Gastroesophageal sphincter (tissue), 4 donors: ENCODE measurements around the gene ISLR. TPM values are rescaled to one million over a fixed set of nuclear protein-coding genes. Genes with fewer than 3 reads are reported as not detected.
A peak's percentile ranks its signal among the peaks of the same experiment; 100 is the strongest.

Experiments used
- ATAC-seq: fragments of 150-250 bp; one replicate; pipeline ENCODE4 v1.9.1; 2016; ENCODE audit warnings: mild to moderate bottlenecking, moderate library complexity
- H3K27ac ChIP-seq, 4 donors: fragments of 200-600 bp; sonication (generic) in 3 of 4; 1 replicate in 3 of 4; 2 replicates in 1 of 4; pipeline ENCODE4 v1.5.1; 2016 to 2019
- H3K27me3 ChIP-seq: fragments of 200-600 bp; sonication (generic); one replicate; pipeline ENCODE4 v1.5.1; 2019
- H3K36me3 ChIP-seq, 2 donors: fragments of 200-600 bp; sonication (generic); one replicate each; pipeline ENCODE4 v1.5.1; 2019; ENCODE audit warnings: control low read depth in 1 of 2
- H3K4me1 ChIP-seq, 3 donors: fragments of 200-600 bp; sonication (generic); 1 replicate in 2 of 3; 2 replicates in 1 of 3; pipeline ENCODE4 v1.5.1; 2016 to 2019; ENCODE audit warnings: control low read depth in 2 of 3
- H3K4me3 ChIP-seq, 2 donors: fragments of 200-600 bp; sonication (generic); one replicate each; pipeline ENCODE4 v1.5.1; 2019; ENCODE audit warnings: mild to moderate bottlenecking in 1 of 2, moderate library complexity in 1 of 2
- H3K9me3 ChIP-seq, 3 donors: fragments of 200-600 bp; sonication (generic); one replicate each; pipeline ENCODE4 v1.5.1; 2017 to 2019; ENCODE audit warnings: control low read depth in 2 of 3
- EP300 ChIP-seq: sonication (generic); formaldehyde crosslinking; IDR thresholded peaks from one replicate; pipeline ENCODE4 v1.6.1; 2017; ENCODE audit warnings: antibody characterized with exemption, mild to moderate bottlenecking
- POLR2A ChIP-seq, 2 donors: fragments of 450-650 bp; IDR thresholded peaks; one replicate each; pipeline ENCODE4 v1.6.1; 2017; ENCODE audit warnings: antibody characterized with exemption in 2 of 2, mild to moderate bottlenecking in 2 of 2, moderate library complexity in 1 of 2
- POLR2AphosphoS5 ChIP-seq: sonication (generic); formaldehyde crosslinking; IDR thresholded peaks from one replicate; pipeline ENCODE4 v1.6.1; 2017; ENCODE audit warnings: antibody characterized with exemption
- WGBS, 2 donors: methylation state at CpG; one replicate each; pipeline ENCODE4 v1.1.5; 2018; ENCODE audit warnings: low coverage in 1 of 2; 5-methylcytosine and 5-hydroxymethylcytosine counted together
- total RNA-seq, 4 donors: library from RNA; depleted of rRNA; stranded (reverse); fragments of >200 nt; gene quantifications; one replicate each; pipeline ENCODE4 v1.1.0, GENCODE V29; 2016
- TF ChIP-seq, protein P1 (sequence below), 4 experiments: fragments of 200-600 bp in 2 of 4; fragments of 450-650 bp in 2 of 4; sonication (generic) in 1 of 4; IDR thresholded peaks; one replicate each; pipeline ENCODE4 v1.5.1; 2017 to 2019; ENCODE audit warnings: antibody characterized with exemption in 4 of 4, mild to moderate bottlenecking in 2 of 4, moderate library complexity in 2 of 4

The ISLR gene
- total RNA-seq, 4 donors from 2014 or later = 52.6 to 152 (median 89.5) TPM

DNA sequence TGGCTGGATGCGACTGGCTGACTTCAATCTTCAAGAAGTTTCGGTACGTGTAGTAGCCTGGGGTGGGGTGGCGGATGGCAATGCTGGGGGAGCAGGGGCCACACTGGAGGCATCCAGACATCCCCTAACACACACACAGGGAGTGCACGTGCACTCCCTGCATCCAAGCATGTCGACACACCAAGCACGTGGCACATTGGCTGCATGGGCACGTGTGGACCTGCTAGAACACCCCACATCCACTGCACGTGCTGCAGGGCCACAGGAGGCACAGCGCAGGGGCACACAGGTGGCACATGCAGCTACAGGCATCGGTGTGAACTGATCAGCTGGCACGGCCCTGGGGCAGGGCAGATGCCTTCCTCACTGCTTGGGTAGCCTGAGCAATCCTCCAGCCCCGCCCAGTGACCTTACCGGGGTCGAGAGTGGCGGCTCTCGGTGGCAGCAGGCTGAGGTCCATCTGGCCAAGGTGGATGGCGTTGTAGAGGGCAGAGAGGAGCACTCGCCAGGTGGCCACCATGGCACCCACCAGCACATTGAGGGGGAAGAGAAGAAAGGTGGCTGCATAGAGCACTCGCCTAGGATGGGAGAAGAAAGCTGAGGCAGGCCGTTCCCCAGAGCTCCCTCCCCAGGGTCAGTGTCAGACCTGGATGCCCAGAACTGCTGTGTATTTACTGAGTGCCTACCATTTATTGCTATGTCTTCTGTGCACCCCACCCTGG is 7.5 kb downstream of the ISLR start:
- H3K27me3 ChIP-seq = no peaks in the 10 kb centered on the region
- H3K9me3 ChIP-seq = no peaks in the 10 kb centered on the region
- no peak for ATAC-seq
- TF ChIP-seq POLR2A (IDR thresholded peaks at IDR 0.05) = no peak
- TF ChIP-seq, protein P1, sequence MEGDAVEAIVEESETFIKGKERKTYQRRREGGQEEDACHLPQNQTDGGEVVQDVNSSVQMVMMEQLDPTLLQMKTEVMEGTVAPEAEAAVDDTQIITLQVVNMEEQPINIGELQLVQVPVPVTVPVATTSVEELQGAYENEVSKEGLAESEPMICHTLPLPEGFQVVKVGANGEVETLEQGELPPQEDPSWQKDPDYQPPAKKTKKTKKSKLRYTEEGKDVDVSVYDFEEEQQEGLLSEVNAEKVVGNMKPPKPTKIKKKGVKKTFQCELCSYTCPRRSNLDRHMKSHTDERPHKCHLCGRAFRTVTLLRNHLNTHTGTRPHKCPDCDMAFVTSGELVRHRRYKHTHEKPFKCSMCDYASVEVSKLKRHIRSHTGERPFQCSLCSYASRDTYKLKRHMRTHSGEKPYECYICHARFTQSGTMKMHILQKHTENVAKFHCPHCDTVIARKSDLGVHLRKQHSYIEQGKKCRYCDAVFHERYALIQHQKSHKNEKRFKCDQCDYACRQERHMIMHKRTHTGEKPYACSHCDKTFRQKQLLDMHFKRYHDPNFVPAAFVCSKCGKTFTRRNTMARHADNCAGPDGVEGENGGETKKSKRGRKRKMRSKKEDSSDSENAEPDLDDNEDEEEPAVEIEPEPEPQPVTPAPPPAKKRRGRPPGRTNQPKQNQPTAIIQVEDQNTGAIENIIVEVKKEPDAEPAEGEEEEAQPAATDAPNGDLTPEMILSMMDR (IDR thresholded peaks at IDR 0.05) = no peak
- no peak for TF ChIP-seq POLR2AphosphoS5
- peaks cover 0 to 2% of the 10 kb centered on the region in 2 donors for H3K36me3 ChIP-seq
- H3K4me1 ChIP-seq = peaks cover 0 to 50% (median 35%) of the 10 kb centered on the region in 3 donors
- 94% methylated on average over 6 of the region's 21 CpGs; no CpG with 5 or more reads in 1 of the 2 donors for WGBS, 2 donors
- H3K4me3 ChIP-seq = no peak overlapping the region
- peak overlapping the region in 3 of 4 donors; percentile 56 to 63 (median 61) for H3K27ac ChIP-seq

DNA sequence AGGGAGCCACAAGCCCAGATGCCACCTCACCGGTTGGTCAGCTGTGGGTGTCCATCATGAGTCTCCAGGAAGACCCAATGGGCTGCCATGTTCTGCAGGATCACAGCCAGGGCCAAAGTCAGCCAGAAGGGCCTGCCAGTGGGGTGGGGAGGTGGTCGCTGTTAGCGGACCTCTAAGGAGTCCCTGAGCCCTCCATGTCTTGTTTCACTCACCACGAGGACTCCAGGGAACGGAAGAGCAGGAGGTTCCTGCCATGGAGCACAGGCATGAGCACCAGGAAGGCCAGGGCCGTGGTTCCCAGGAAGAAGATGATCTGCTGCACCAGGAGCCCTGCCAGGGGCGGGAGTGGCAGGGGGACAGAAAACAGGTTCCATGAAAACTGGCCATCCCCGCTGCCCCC is 8.6 kb downstream of the ISLR start:
- Histone ChIP-seq H3K27ac (no peak overlapping the region), H3K27me3 (no peaks in the 10 kb centered on the region), H3K36me3 (no peaks in the 10 kb centered on the region), H3K9me3 (no peaks in the 10 kb centered on the region), H3K4me1 (peaks cover 0 to 39% (median 30%) of the 10 kb centered on the region in 3 donors), H3K4me3 (no peak overlapping the region)
- ATAC-seq = no peak
- 88 to 95% methylated on average over 3 to 5 of the region's 8 CpGs for WGBS, 2 donors
- no peak for TF ChIP-seq POLR2AphosphoS5
- no peak for TF ChIP-seq POLR2A (IDR thresholded peaks at IDR 0.05)
- TF ChIP-seq, protein P1 (IDR thresholded peaks at IDR 0.05) = no peak
- no peak for TF ChIP-seq EP300

DNA sequence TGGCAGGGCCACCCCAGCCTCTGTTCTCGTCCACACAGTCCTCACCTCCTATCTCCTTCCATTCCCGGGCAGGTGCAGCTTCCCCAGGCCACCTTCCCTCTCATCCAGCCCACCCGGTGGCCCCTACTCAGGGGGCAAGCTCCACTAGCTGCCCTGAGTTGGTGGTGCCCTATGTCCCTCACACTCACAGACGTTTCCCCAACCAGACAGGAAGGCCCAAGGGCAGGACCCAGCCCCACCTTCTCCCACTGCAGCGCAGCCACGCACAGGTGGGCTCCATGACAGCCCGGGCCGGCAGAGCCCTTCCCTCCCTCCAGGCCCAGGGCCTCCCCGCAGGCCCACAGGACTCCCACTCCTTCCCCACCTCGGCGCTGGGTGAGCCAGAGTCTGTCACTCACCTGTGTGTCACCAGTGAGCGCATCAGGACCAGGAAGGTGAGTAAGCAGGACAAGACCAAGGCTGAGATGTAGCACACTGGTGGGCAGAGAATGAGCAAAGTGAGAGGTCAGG is 11.1 kb downstream of the ISLR start:
- TF ChIP-seq POLR2AphosphoS5 (no peak), EP300 (no peak), POLR2A (IDR thresholded peaks at IDR 0.05) (no peak)
- TF ChIP-seq, protein P1 (IDR thresholded peaks at IDR 0.05) = no peak
- Histone ChIP-seq H3K27ac (no peak overlapping the region), H3K27me3 (no peaks in the 10 kb centered on the region), H3K36me3 (no peaks in the 10 kb centered on the region), H3K4me1 (peaks cover 0 to 14% (median 11%) of the 10 kb centered on the region in 3 donors), H3K9me3 (no peaks in the 10 kb centered on the region), H3K4me3 (no peak overlapping the region)
- 100% methylated on average over 2 of the region's 12 CpGs; no CpG with 5 or more reads in 1 of the 2 donors for WGBS, 2 donors
- no peak for ATAC-seq

DNA sequence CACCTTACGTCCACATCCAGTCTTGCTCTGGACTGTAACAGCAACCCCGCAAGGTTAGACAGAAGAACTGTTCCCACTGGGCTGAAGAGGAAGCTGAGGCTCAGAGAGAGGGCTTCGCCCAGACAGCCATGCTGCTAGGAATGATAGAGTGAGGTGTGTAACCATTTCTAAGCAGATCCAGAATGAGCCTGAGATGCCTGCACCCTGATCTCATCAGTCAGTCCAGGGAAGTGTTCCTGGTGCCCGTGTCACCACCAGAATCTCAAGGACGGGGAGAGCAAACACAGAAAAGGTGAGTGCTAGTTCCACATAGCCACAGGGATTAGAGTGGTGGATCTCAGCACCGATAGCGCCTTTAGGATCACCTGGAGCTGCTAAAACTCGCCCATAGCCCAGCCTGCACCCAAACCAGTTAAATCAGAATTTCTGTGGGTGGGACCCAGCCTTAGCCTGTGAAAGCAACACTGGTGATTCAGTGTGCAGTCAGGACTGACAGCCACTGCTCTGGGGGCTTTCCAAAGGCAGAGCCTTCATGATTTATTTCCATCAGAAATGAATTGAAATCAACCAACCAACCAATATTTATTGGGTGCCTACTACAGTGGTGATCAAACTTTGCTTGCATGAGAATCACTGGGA is 12.3 kb downstream of the ISLR start:
- TF ChIP-seq EP300 (no peak), POLR2A (IDR thresholded peaks at IDR 0.05) (no peak), POLR2AphosphoS5 (no peak)
- TF ChIP-seq, protein P1 (IDR thresholded peaks at IDR 0.05) = no peak
- 0% methylated on average over 1 of the region's 8 CpGs; no CpG with 5 or more reads in 1 of the 2 donors for WGBS, 2 donors
- no peak overlapping the region for H3K4me3 ChIP-seq
- H3K27ac ChIP-seq = no peak overlapping the region
- H3K9me3 ChIP-seq = no peaks in the 10 kb centered on the region
- H3K36me3 ChIP-seq = no peaks in the 10 kb centered on the region
- no peak for ATAC-seq
- H3K4me1 ChIP-seq = peaks cover 0 to 2% (median 0%) of the 10 kb centered on the region in 3 donors
- no peaks in the 10 kb centered on the region for H3K27me3 ChIP-seq
